Measurements from ENCODE around the gene GPR176. TPM values are rescaled to one million over a fixed set of nuclear protein-coding genes. Genes with fewer than 3 reads are reported as not detected.

Gene GPR176
- total RNA-seq, 2 experiments from 2014 or later: 0.57 TPM; not detected in 1

GRCh38 chr15:39860871-39861270, 59.2 kb downstream of the GPR176 start:
- intact Hi-C loops (cut with micrococcal nuclease; ENCODE audit: unreplicated experiment): no loop called here
- BruUV-seq (replicated peaks): no TSS peak
- DNase-seq (ENCODE audit: low spot score): no peak
- TF ChIP-seq CTCF (conservative IDR thresholded peaks at IDR 0.05; ENCODE audit: low read length) (no peak), EZH2phosphoT487 (IDR thresholded peaks at IDR 0.05; ENCODE audit: borderline replicate concordance, low read depth, low read length) (no peak)
- CTCF ChIA-PET (ENCODE audit: unreplicated experiment): no interaction called here
- H3K27ac ChIP-seq (ENCODE audit: low read depth, low read length, poor library complexity, severe bottlenecking): no peak overlapping the region
- H2AFZ ChIP-seq (ENCODE audit: low read length): no peak overlapping the region
- POLR2A ChIA-PET: no interaction called here
- H3K4me3 ChIP-seq (ENCODE audit: low read depth, low read length, poor library complexity, severe bottlenecking): no peak overlapping the region
- H3K4me1 ChIP-seq (ENCODE audit: insufficient read depth, low read length, poor library complexity, severe bottlenecking): no peaks in the 10 kb centered on the region
- H3K9me2 ChIP-seq (ENCODE audit: insufficient read depth, low read length): no peaks in the 10 kb centered on the region
- H3K4me2 ChIP-seq (ENCODE audit: low read length): no peak overlapping the region
- no peaks in the 10 kb centered on the region for H3K36me3 ChIP-seq (ENCODE audit: insufficient read depth, low read length)
- no peaks in the 10 kb centered on the region for H3K9me3 ChIP-seq (ENCODE audit: low read length)
- H4K20me1 ChIP-seq (ENCODE audit: insufficient read depth, low read length): no peaks in the 10 kb centered on the region
- H3K79me2 ChIP-seq (ENCODE audit: insufficient read depth, low read depth, low read length): no peaks in the 10 kb centered on the region

- CTCF ChIA-PET (ENCODE audit: unreplicated experiment): no interaction called here
- intact Hi-C loops (cut with micrococcal nuclease; ENCODE audit: unreplicated experiment): no loop called here
- H3K79me2 ChIP-seq (ENCODE audit: insufficient read depth, low read depth, low read length): no peaks in the 10 kb centered on the region
- H3K4me3 ChIP-seq (ENCODE audit: low read depth, low read length, poor library complexity, severe bottlenecking): no peak overlapping the region
- POLR2A ChIA-PET: no interaction called here
- no peak for DNase-seq (ENCODE audit: low spot score)
- H2AFZ ChIP-seq (ENCODE audit: low read length): no peak overlapping the region
- H3K27ac ChIP-seq (ENCODE audit: low read depth, low read length, poor library complexity, severe bottlenecking): no peak overlapping the region
- H3K9me2 ChIP-seq (ENCODE audit: insufficient read depth, low read length): no peaks in the 10 kb centered on the region
- no peak overlapping the region for H3K4me2 ChIP-seq (ENCODE audit: low read length)
- BruUV-seq (replicated peaks): no TSS peak
- H3K4me1 ChIP-seq (ENCODE audit: insufficient read depth, low read length, poor library complexity, severe bottlenecking): no peaks in the 10 kb centered on the region
- H3K36me3 ChIP-seq (ENCODE audit: insufficient read depth, low read length): no peaks in the 10 kb centered on the region
- H4K20me1 ChIP-seq (ENCODE audit: insufficient read depth, low read length): no peaks in the 10 kb centered on the region
- no peaks in the 10 kb centered on the region for H3K9me3 ChIP-seq (ENCODE audit: low read length)
- TF ChIP-seq EZH2phosphoT487 (IDR thresholded peaks at IDR 0.05; ENCODE audit: borderline replicate concordance, low read depth, low read length): no peak
Measured at GRCh38 chr15:39860200-39860599, 59.9 kb downstream of the GPR176 start.

- Histone ChIP-seq H3K27ac (ENCODE audit: low read depth, low read length, poor library complexity, severe bottlenecking) (no peak overlapping the region), H3K9me3 (ENCODE audit: low read length) (no peaks in the 10 kb centered on the region), H4K20me1 (ENCODE audit: insufficient read depth, low read length) (no peaks in the 10 kb centered on the region), H3K36me3 (ENCODE audit: insufficient read depth, low read length) (no peaks in the 10 kb centered on the region), H3K79me2 (ENCODE audit: insufficient read depth, low read depth, low read length) (no peaks in the 10 kb centered on the region), H2AFZ (ENCODE audit: low read length) (no peak overlapping the region), H3K4me3 (ENCODE audit: low read depth, low read length, poor library complexity, severe bottlenecking) (no peak overlapping the region), H3K9me2 (ENCODE audit: insufficient read depth, low read length) (no peaks in the 10 kb centered on the region), H3K4me1 (ENCODE audit: insufficient read depth, low read length, poor library complexity, severe bottlenecking) (no peaks in the 10 kb centered on the region), H3K4me2 (ENCODE audit: low read length) (no peak overlapping the region)
- intact Hi-C loops (cut with micrococcal nuclease; ENCODE audit: unreplicated experiment): no loop called here
- ChIA-PET POLR2A (interaction anchor here (0.7 kb wide), 1 partner anchor 78 kb away, joined by 3 read pairs; no protein-coding TSS in a partner anchor), CTCF (ENCODE audit: unreplicated experiment) (no interaction called here)
- no TSS peak for BruUV-seq (replicated peaks)
- no peak for DNase-seq (ENCODE audit: low spot score)
- TF ChIP-seq CTCF (conservative IDR thresholded peaks at IDR 0.05; ENCODE audit: low read length): no peak
Measured at GRCh38 chr15:39859636-39860035, 60.4 kb downstream of the GPR176 start.

Data from OCI-LY7 (cell line).